K562 treated with DMSO at 1 percent for 12 hours (cell line): ENCODE results near the gene PCDHGA5. TPM values are rescaled to one million over a fixed set of nuclear protein-coding genes. Genes with fewer than 3 reads are reported as not detected.

Experiments
- total RNA-seq: library from RNA; unstranded; fragments of 300-600 nt; gene quantifications from 2 replicates; pipeline ENCODE4 v1.2.3, GENCODE V29; 2022; ENCODE audit not compliant: insufficient read depth

The PCDHGA5 gene
- total RNA-seq, result 0.33 TPM in 1 of 2 replicates, not detected in the other

DNA sequence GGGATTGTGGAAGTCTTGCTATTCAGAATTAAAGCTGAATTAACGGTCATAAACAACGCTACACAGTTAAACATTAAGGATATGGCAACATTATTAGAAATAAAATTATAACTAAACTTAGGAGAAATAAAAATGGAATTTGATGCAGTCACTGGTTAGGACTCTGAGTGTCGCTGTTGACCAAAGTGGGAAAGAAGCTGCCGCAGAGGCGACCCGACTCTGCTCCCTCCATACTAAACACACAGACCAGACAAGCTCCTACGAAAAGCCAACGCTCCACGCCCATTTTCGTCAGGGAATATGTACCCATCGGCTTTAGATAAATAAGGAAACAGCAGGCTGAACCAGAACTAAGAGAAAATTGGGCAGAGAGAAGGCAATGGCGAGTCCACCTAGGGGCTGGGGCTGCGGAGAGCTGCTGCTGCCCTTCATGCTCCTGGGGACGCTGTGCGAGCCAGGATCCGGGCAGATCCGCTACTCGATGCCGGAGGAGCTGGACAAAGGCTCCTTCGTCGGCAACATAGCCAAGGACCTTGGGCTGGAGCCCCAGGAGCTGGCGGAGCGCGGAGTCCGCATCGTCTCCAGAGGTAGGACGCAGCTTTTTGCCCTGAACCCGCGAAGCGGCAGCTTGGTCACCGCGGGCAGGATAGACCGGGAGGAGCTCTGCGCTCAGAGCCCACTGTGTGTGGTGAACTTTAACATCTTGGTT lies at the start of gene PCDHGA5:
PCDHGA5 (plus strand) TSS at position 211 of the 709 bp plus-strand sequence; CDS start at position 380, 169 bp downstream.

DNA sequence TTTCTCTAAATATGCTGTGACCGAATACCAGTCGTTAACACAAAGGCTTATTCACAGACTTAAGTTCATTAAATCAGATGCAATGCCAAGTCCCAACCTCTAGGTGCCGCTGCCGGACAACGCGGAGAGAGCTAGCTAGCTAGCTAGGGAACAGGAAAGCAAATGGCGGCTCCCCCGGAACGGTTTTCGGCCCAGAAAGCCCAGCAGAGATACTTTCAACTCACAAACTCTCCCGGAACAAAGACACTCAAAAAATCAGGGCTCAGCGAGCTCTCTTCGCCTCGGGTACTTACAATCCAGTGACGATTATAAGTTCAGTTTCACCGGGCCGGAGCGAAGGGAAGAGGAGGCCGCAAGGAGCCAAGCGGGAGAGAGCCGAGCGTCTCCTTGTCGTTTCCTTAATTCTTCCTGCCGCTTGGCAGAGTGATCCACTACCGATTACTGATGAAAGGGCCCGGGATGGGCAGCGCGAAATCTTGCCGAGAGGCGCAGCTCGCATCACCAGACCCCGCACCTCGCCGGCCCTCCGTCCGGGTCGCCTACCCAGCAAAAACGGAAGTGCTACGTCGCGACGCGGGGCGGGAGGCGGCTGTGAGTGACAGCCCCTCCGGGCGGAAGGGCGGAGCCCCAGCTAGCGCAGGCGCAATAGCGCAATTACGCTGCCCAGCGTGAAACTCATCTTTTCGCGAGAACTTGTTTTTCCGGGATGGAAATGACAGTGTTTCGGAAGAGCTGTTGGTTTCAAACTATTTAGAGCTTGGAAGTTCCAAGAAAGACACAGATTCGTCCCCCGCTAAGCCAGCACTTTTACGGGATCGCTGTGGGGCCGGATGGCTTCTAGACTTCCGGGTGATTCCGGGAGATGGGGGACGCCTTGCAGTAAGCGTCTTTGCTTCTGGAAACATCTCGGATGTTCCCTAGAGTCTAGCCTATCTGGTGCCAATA lies 43.5 kb upstream of the PCDHGA5 start, which contains the start of gene TAF7:
TAF7 (minus strand) TSS at position 560 of the 945 bp plus-strand sequence. CDS start 740 bp downstream, outside the sequence.

DNA sequence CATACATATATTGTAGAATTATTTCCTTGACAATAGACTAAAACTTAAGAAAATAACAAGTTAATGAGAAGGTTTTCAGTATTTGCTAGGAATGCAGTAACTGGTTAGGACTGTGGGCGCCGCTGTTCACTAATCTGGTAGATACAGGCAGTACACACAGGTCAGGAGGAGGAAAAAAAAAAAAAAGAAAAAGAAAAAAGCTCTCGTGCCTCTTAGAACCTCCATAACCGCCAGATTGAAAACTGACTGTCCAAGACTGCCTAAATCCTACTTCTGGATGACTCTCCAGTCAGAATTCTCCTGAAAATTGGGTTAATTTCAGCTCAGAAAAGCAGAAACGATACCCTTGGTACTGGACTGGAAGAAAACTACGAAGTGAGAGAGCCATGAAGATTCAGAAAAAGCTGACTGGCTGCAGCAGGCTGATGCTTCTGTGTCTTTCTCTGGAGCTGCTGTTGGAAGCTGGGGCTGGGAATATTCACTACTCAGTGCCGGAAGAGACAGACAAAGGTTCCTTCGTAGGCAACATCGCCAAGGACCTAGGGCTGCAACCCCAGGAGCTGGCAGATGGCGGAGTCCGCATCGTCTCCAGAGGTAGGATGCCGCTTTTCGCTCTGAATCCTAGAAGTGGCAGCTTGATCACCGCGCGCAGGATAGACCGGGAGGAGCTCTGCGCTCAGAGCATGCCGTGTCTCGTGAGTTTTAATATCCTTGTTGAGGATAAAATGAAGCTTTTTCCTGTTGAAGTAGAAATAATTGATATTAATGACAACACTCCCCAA lies 33.5 kb upstream of the PCDHGA5 start, which contains the start of gene PCDHGA1:
PCDHGA1 (plus strand) TSS at position 216 of the 782 bp plus-strand sequence.

DNA sequence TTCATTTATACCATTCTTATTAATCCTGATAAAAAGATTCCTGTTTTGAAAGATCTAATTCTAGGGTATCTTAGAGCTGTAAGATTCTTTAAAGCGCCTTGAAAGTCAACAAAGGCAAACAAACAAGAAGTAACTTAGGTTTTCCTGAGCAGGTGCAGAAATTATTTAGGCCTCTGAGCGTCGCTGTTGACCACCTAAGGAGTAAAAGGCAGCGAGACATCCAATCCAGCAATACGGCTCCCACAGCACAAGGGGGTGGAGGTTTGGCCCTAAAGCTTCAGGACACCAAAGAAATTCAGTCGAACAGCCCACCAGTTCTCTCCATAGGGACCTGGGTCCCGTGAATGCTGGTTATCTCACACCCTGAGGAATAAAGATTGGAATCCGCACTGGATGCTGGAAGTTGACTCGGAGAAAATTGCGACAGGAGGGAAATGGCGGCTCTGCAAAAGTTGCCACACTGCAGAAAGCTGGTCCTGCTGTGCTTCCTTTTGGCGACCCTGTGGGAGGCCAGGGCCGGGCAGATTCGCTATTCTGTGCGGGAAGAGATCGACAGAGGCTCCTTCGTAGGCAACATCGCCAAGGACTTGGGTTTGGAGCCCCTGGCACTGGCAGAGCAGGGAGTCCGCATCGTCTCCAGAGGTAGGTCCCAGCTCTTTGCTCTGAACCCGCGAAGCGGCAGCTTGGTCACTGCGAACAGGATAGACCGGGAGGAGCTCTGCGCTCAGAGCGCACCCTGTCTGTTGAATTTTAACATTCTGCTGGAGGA lies 25.2 kb upstream of the PCDHGA5 start, which contains the start of gene PCDHGA2:
PCDHGA2 (plus strand) TSS at position 223 of the 769 bp plus-strand sequence.

DNA sequence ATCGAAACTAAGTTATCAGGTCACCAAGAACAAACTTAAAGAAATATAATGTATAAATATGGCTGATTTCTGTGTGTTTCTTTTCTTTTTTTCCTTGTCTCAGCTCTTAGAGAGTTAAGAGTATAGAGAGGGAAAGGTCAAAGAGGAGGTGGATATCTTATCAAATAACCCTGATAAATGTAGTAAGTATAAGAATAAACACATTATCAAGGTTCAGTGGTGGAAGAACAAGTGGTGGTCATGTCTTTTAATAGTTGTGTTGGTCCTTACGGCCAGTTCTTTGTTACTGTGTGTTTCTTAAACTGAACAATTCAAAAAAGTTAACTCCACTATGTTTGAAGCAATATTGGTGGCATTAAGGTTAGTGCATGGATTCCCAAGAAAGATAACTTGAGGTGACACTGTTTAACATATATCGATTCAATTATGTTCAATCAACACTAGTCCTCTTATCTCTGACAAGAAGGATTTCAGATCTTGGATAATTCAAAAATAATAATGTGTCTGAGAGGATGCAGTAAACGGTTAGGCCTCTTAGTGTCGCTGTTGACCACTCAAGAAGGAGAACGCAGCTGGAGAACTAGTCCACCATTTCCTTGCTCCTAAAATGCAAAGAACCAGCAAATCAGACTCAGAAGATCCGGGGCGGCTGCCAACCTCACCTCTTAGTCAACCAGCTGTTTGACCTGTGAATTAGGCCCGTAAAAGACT lies 20.6 kb upstream of the PCDHGA5 start, which contains the start of gene PCDHGA3:
PCDHGA3 (plus strand) TSS at position 588 of the 711 bp plus-strand sequence. CDS start 205 bp downstream, outside the sequence.

DNA sequence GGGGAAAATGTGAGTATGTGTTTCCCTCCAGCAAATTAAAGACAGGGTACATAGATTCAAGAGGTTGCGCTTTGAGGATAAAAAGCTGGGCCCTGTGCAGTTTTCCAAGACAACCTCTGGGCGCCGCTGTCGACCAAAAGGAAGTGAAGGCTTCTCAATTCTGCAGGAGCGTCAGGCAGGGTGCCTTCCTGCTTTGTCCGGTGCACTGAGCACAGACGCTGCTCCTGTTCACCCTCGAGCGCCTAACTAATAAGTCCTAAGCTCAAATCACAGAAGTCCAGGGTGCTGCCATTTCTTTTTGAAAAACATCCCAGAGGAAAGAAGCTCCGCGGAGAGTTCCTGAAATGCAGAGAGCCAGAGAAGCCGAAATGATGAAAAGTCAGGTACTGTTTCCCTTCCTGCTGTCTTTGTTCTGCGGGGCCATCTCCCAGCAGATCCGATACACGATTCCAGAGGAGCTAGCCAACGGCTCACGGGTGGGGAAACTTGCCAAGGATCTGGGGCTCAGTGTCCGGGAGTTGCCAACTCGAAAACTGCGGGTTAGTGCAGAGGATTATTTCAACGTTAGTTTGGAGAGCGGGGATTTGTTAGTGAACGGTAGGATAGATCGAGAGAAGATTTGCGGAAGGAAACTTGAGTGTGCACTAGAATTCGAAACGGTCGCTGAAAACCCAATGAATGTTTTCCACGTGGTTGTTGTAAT lies 13.9 kb upstream of the PCDHGA5 start, which contains the start of gene PCDHGB1:
PCDHGB1 (plus strand) TSS at position 183 of the 703 bp plus-strand sequence; CDS start at position 345, 162 bp downstream.

DNA sequence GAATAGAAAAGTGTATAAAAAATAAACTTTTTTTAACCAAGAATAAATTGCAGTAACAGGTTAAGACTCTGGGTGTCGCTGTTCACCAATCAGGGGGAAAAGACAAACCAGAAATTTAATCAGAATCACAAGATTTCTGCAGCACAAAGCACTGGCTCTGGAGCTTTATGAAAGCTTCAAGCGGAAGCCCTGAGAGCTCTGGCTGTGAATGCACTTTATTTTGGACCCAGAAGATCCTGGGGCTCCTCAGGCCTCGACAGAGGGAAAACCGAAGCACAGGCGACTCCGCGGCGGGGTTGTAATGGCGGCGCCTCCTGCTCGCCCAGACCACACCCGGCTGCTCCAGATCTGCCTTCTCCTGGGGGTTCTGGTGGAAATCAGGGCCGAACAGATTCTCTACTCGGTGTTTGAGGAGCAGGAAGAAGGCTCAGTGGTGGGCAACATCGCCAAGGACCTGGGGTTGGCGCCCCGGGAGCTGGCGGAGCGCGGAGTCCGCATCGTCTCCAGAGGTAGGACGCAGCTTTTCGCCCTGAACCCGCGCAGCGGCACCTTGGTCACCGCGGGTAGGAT lies 9.0 kb upstream of the PCDHGA5 start, which contains the start of gene PCDHGA4:
PCDHGA4 (plus strand) TSS at position 122 of the 570 bp plus-strand sequence; CDS start at position 209, 87 bp downstream.

DNA sequence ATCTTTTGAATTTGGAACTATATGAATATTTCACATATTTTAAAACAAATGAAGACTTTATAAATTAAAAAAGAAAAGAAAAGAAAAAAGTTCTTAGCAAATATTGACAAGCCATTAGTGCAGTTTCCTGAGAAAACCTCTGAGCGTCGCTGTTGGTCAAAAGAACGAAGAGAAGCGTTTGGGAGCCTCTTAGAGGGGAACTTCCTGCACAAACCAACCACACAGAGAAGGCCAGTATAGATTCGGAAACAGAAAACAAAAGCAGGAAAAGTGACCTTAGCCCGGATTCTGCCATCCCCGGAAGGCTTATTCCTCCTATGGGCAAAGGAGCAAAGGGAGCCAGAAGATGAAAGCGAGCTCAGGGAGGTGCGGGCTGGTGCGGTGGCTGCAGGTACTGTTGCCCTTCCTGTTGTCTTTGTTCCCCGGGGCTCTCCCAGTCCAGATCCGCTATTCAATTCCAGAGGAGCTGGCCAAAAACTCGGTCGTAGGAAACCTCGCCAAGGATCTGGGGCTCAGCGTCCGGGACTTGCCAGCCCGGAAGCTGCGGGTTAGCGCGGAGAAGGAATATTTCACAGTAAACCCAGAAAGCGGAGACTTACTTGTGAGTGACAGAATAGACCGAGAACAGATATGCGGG lies 4.1 kb upstream of the PCDHGA5 start, which contains the start of gene PCDHGB2:
PCDHGB2 (plus strand) TSS at position 205 of the 637 bp plus-strand sequence; CDS start at position 347, 142 bp downstream.

DNA sequence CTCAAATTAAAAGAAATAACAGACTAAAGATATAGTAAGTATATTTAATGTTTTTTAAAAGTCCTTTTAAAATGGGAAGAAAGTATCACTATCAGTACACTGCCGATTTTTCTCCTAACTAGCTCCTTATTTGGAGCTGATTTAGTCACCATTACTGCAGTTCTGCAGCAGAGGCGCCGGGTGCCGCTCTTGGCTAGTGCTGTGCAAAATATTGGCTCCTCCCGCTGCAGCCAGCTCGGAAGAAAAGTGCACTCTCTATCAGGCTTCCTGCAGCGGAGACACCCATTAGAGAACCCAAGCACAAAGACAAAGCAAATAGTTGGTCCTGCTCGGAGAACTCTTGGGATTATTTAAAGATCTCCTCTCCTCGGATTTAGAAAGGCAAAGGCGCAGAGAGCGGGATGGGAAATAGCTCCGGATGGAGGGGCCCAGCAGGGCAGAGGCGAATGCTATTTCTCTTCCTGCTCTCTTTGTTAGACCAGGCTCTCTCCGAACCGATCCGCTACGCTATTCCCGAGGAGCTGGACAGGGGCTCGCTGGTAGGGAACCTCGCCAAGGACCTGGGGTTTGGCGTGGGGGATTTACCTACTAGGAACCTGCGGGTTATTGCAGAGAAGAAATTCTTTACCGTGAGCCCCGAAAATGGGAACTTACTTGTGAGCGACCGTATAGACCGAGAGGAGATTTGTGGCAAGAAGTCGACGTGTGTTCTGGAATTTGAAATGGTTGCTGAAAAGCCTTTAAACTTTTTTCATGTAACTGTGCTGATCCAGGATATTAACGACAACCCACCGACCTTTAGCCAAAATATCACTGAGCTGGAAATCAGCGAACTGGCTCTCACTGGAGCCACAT lies 6.3 kb downstream of the PCDHGA5 start, which contains the start of gene PCDHGB3:
PCDHGB3 (plus strand) TSS at position 249 of the 855 bp plus-strand sequence; CDS start at position 402, 153 bp downstream.

DNA sequence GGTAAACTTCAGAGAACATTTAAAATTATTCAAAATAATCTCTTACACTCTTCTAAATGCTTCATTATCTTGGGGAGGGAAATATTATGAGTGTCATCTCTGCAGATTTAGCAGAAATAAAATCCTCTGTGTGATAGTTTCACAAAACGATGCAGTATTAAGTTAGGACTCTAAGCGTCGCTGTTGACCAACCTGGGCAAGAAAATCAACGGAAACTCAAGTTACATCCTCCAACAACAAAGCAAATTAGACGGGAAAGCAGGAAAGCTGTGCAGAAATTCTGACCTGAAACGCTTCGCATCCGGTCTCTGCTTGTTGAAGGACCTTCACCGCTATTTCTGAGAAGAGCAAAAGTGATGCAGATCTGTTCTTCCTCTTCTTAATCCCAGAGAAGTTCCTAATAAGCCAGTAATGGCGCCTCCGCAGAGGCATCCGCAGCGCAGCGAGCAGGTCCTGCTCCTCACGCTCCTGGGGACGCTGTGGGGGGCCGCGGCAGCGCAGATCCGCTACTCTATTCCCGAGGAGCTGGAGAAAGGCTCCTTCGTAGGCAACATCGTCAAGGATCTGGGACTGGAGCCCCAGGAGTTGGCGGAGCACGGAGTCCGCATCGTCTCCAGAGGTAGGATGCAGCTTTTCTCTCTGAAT lies 9.8 kb downstream of the PCDHGA5 start, which contains the start of gene PCDHGA6:
PCDHGA6 (plus strand) TSS at position 219 of the 645 bp plus-strand sequence; CDS start at position 412, 193 bp downstream.

DNA sequence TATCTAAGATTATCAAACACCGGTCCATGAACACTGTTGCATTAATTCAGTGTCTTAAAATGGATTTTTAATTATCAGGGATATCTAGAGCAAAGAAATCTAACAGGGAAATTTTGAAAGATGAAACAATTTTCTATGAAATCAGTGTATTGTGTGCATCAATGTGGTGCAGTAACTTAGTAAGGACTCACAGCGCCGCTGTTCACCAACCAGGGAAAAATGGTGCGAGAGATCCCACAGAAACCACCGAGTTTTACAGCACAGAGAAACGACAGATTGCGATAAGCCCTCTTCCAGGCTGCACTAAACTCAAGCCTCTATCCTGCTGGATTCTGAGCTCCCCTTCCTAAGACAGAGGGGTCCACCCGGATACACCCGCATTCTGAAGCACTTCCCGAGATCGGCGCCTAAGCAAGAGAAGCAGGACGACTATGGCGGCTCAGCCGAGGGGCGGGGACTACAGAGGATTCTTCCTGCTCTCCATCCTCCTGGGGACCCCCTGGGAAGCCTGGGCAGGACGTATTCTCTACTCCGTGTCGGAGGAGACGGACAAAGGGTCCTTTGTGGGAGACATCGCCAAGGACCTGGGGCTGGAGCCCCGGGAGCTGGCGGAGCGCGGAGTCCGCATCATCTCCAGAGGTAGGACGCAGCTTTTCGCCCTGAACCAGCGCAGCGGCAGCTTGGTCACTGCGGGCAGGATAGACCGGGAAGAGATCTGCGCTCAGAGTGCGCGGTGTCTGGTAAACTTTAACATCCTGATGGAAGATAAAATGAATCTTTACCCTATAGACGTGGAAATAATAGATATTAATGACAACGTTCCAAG lies 18.7 kb downstream of the PCDHGA5 start, which contains the start of gene PCDHGA7:
PCDHGA7 (plus strand) TSS at position 274 of the 826 bp plus-strand sequence; CDS start at position 432, 158 bp downstream.

DNA sequence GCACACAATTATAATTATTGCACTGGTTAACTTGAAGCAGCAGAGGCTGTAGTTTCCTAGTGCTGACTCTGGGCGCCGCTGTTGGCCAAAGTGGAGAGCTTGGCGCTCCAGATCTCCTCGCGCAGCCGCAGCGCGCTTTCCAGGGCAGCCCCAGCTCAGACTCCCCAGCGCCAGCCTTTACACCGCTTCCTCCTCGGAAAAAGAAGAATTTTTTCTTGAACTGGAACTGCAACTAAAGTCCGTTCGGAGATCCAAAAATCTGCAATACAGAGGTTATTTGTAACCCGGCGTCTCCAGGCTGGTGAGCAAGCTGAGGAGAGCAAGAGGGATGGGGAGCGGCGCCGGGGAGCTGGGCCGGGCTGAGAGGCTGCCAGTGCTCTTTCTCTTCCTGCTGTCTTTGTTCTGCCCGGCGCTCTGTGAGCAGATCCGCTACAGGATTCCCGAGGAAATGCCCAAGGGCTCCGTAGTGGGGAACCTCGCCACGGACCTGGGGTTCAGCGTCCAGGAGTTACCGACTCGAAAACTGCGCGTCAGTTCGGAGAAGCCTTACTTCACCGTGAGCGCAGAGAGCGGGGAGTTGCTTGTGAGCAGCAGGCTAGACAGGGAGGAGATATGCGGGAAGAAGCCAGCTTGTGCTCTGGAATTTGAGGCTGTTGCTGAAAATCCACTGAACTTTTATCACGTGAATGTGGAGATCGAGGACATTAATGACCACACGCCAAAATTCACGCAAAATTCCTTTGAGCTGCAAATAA lies 23.8 kb downstream of the PCDHGA5 start, which contains the start of gene PCDHGB4:
PCDHGB4 (plus strand) TSS at position 142 of the 755 bp plus-strand sequence; CDS start at position 329, 187 bp downstream.

DNA sequence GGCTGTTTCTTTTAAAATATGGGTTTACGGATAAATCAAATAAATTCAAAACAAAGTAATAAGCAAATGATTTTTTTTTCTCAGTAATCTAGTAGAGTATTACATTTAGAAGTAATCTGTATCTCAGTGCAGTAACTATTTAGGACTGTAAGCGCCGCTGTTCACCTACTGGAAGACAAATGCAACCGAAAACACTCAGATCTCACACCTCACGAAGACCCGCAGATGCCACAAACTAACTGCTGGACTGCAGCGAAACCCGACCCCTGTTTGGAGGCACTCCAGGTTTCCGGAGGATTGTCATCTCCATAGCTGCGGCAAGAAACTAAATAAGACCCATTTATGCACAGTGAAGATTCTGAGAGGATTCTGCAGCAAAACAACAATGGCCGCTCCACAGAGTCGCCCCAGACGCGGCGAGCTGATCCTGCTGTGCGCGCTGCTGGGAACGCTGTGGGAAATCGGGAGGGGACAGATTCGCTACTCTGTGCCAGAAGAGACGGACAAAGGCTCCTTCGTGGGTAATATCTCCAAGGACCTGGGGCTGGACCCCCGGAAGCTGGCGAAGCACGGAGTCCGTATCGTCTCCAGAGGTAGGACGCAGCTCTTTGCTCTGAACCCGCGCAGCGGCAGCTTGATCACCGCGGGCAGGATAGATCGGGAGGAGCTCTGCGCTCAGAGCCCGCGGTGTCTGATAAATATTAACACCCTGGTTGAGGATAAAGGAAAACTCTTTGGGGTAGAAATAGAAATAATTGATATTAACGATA lies 28.7 kb downstream of the PCDHGA5 start, which contains the start of gene PCDHGA8:
PCDHGA8 (plus strand) TSS at position 205 of the 770 bp plus-strand sequence; CDS start at position 386, 181 bp downstream.

